Naive thymus-derived CD4-positive, alpha-beta T cell (primary cell): ENCODE measurements around the gene RPL34. TPM values are rescaled to one million over a fixed set of nuclear protein-coding genes. Genes with fewer than 3 reads are reported as not detected.

ENCODE experiments used
- ATAC-seq: fragments of 150-1000 bp; cut with Tn5 transposase; 2 replicates; pipeline ENCODE4 v1.10.0; 2021; ENCODE audit warnings: mild to moderate bottlenecking, moderate library complexity
- CTCF ChIA-PET: fragments of 350-600 bp; sonication (Branson Sonifier 250); formaldehyde crosslinking; loops from one replicate; lab custom pipeline; 2021; ENCODE audit warnings: antibody characterized with exemption; lab: Charles Lee
- POLR2A ChIA-PET: fragments of 350-600 bp; sonication (Branson Sonifier 250); formaldehyde crosslinking; loops from one replicate; lab custom pipeline; 2021; ENCODE audit warnings: antibody characterized with exemption, inconsistent platforms; lab: Charles Lee
- DNase-seq, 9 donors: peaks; one replicate each; pipeline versions ENCODE4 v3.0.0 to v3.0.0-alpha.2; 2020 to 2022; ENCODE audit warnings: mixed read lengths in 1 of 9
- H3K27ac ChIP-seq: one replicate; pipeline ENCODE4 v1.7.0; 2013; ENCODE audit warnings: mild to moderate bottlenecking, low read depth, low read length, moderate library complexity
- H3K27me3 ChIP-seq, 2 donors: one replicate each; pipeline ENCODE4 v1.7.0; 2013; ENCODE audit warnings: low read length in 2 of 2, mild to moderate bottlenecking in 2 of 2, moderate library complexity in 2 of 2; ENCODE audit not compliant: control insufficient read depth in 2 of 2, insufficient read depth in 2 of 2
- H3K36me3 ChIP-seq, 3 experiments: 1 replicate in 2 of 3; 2 replicates in 1 of 3; pipeline ENCODE4 v1.7.0; 2013; ENCODE audit warnings: low read length in 3 of 3, mild to moderate bottlenecking in 3 of 3, moderate library complexity in 1 of 3; ENCODE audit not compliant: insufficient read depth in 3 of 3, control insufficient read depth in 2 of 3
- H3K4me1 ChIP-seq, 2 donors: one replicate each; pipeline ENCODE4 v1.7.0; 2013; ENCODE audit warnings: low read length in 2 of 2, mild to moderate bottlenecking in 2 of 2, moderate library complexity in 1 of 2; ENCODE audit not compliant: control insufficient read depth in 2 of 2, insufficient read depth in 2 of 2
- H3K4me3 ChIP-seq: 2 replicates; pipeline ENCODE4 v1.7.0; 2013; ENCODE audit warnings: mild to moderate bottlenecking, low read length
- H3K9me3 ChIP-seq, 3 experiments: 1 replicate in 2 of 3; 2 replicates in 1 of 3; pipeline ENCODE4 v1.7.0; 2013; ENCODE audit warnings: low read length in 3 of 3; ENCODE audit not compliant: control insufficient read depth in 2 of 3
- H3K27ac Mint-ChIP-seq, 9 donors: one replicate each; pipeline ENCODE4 v1.8.0; 2020 to 2022; ENCODE audit warnings: mixed read lengths in 9 of 9, mild to moderate bottlenecking in 8 of 9, moderate library complexity in 5 of 9, inconsistent platforms in 2 of 9
- H3K27me3 Mint-ChIP-seq, 5 donors: one replicate each; pipeline ENCODE4 v1.8.0; 2021 to 2022; ENCODE audit warnings: mixed read lengths in 5 of 5, mild to moderate bottlenecking in 1 of 5
- H3K36me3 Mint-ChIP-seq, 5 donors: one replicate each; pipeline ENCODE4 v1.8.0; 2020 to 2022; ENCODE audit warnings: mixed read lengths in 5 of 5, mild to moderate bottlenecking in 3 of 5, inconsistent platforms in 1 of 5
- H3K4me1 Mint-ChIP-seq, 7 donors: one replicate each; pipeline ENCODE4 v1.8.0; 2020 to 2022; ENCODE audit warnings: mixed read lengths in 7 of 7, mild to moderate bottlenecking in 3 of 7, inconsistent platforms in 1 of 7
- H3K4me3 Mint-ChIP-seq, 10 donors: one replicate each; pipeline ENCODE4 v1.8.0; 2020 to 2022; ENCODE audit warnings: mild to moderate bottlenecking in 10 of 10, mixed read lengths in 10 of 10, moderate library complexity in 6 of 10, inconsistent platforms in 2 of 10
- H3K9me3 Mint-ChIP-seq, 11 donors: one replicate each; pipeline ENCODE4 v1.8.0; 2020 to 2022; ENCODE audit warnings: mixed read lengths in 11 of 11, mild to moderate bottlenecking in 4 of 11, inconsistent platforms in 1 of 11, moderate library complexity in 1 of 11
- intact Hi-C, 2 donors: fragments of 100-400 bp; cut with micrococcal nuclease; formaldehyde crosslinking; loops; one replicate each; pipeline ENCODE4 v1.15.1; 2023
- polyA plus RNA-seq, 2 donors: library from polyadenylated mRNA; unstranded; fragments of 300-500 nt; fragmentation: Illumina TruSeq; gene quantifications; one replicate each; pipeline ENCODE4 v1.2.3, GENCODE V29; 2021
- total RNA-seq, 6 experiments: library from RNA in 5 of 6; stranded (reverse) in 5 of 6; gene quantifications; 1 replicate in 5 of 6; 2 replicates in 1 of 6; pipeline ENCODE4 v1.2.3 and lab custom pipeline; 2021 to 2026

Gene RPL34
- total and polyA plus RNA-seq, 7 experiments from 2014 or later = 1,411 to 6,068 (median 3,263) TPM

DNA sequence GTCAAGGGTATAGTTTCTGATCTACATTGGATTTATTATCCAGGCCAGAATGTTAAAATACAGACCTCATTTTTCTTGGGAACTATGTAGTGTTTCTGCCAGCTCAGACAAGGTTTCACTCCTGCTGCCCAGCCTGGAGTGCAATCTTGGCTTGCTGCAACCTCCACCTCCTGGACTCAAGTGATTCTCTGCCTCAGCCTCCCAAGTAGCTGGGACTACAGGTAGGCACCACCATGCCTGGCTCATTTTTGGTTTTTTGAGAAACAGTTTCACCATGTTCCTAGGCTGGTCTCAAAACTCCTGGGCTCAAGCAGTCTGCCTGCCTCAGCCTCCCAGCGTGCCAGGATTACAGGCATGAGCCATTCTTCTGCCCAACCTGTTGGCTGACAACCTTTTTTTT is 5.7 kb downstream of the RPL34 start:
- Mint-ChIP-seq H3K4me3 (no peak overlapping the region), H3K27me3 (no peaks in the 10 kb centered on the region), H3K9me3 (peaks cover 0 to 2% (median 0%) of the 10 kb centered on the region in 11 donors), H3K4me1 (peaks cover 17 to 45% (median 39%) of the 10 kb centered on the region in 7 donors), H3K27ac (peak overlapping the region in 2 of 9 donors; percentile 5 to 14), H3K36me3 (peaks cover 32 to 52% (median 34%) of the 10 kb centered on the region in 5 donors)
- no peaks in the 10 kb centered on the region for H3K9me3 ChIP-seq
- no peak overlapping the region for H3K4me3 ChIP-seq
- no peaks in the 10 kb centered on the region for H3K27me3 ChIP-seq
- no peak overlapping the region for H3K27ac ChIP-seq
- CTCF ChIA-PET = no interaction called here
- peaks cover 23 to 81% (median 27%) of the 10 kb centered on the region in 3 experiments for H3K36me3 ChIP-seq
- peaks cover 14 to 16% of the 10 kb centered on the region in 2 donors for H3K4me1 ChIP-seq
- no peak for ATAC-seq
- no peak for DNase-seq
- intact Hi-C loops = no loop called here
- POLR2A ChIA-PET = interaction anchor here (0.6 to 1.8 kb wide), 2 partner anchors 24 to 665 kb away, joined by 4 to 5 read pairs; partner anchors contain the start of gene OSTC

GRCh38 chr4:108628411-108628810 is 8.0 kb downstream of the RPL34 start:
- H3K9me3 Mint-ChIP-seq = peaks cover 0 to 2% (median 0%) of the 10 kb centered on the region in 11 donors
- no peak overlapping the region for H3K4me3 ChIP-seq
- H3K36me3 Mint-ChIP-seq = peaks cover 25 to 53% (median 37%) of the 10 kb centered on the region in 5 donors
- peaks cover 6 to 24% (median 18%) of the 10 kb centered on the region in 7 donors for H3K4me1 Mint-ChIP-seq
- ATAC-seq (no peak), DNase-seq (no peak)
- H3K9me3 ChIP-seq = no peaks in the 10 kb centered on the region
- H3K27me3 Mint-ChIP-seq = no peaks in the 10 kb centered on the region
- H3K4me3 Mint-ChIP-seq = no peak overlapping the region
- CTCF ChIA-PET = interaction anchor here (0.6 to 0.7 kb wide), 4 partner anchors 285 to 722 kb away, joined by 3 to 4 read pairs (median 3); no protein-coding TSS in a partner anchor
- H3K36me3 ChIP-seq = peaks cover 14 to 86% (median 30%) of the 10 kb centered on the region in 3 experiments
- intact Hi-C loops = no loop called here
- no peak overlapping the region for H3K27ac ChIP-seq
- no peaks in the 10 kb centered on the region for H3K27me3 ChIP-seq
- no peaks in the 10 kb centered on the region for H3K4me1 ChIP-seq
- POLR2A ChIA-PET = interaction anchor here (0.8 to 1.5 kb wide), 3 partner anchors 15 to 56 kb away, joined by 3 to 4 read pairs (median 3); no protein-coding TSS in a partner anchor
- no peak overlapping the region for H3K27ac Mint-ChIP-seq

- Mint-ChIP-seq H3K4me3 (no peak overlapping the region), H3K9me3 (peaks cover 0 to 2% (median 0%) of the 10 kb centered on the region in 11 donors), H3K27ac (peak overlapping the region in 1 of 9 donors; percentile 79), H3K4me1 (peaks cover 0 to 9% (median 0%) of the 10 kb centered on the region in 7 donors), H3K36me3 (peaks cover 8 to 34% (median 18%) of the 10 kb centered on the region in 5 donors), H3K27me3 (no peaks in the 10 kb centered on the region)
- no peak for ATAC-seq
- no peak overlapping the region for H3K4me3 ChIP-seq
- no peak overlapping the region for H3K27ac ChIP-seq
- CTCF ChIA-PET = no interaction called here
- POLR2A ChIA-PET = interaction anchor here (1.0 kb wide), 1 partner anchor 15 kb away, joined by 4 read pairs; the partner anchor contains the start of gene OSTC
- no peaks in the 10 kb centered on the region for H3K9me3 ChIP-seq
- H3K27me3 ChIP-seq = no peaks in the 10 kb centered on the region
- H3K36me3 ChIP-seq = peaks cover 5 to 55% (median 10%) of the 10 kb centered on the region in 3 experiments
- intact Hi-C loops = no loop called here
- no peak for DNase-seq
- H3K4me1 ChIP-seq = no peaks in the 10 kb centered on the region
These were observed 14.8 kb downstream of the RPL34 start for GRCh38 chr4:108635070-108635655.

GRCh38 chr4:108636246-108636645 is 15.9 kb downstream of the RPL34 start:
- Histone ChIP-seq H3K4me1 (no peaks in the 10 kb centered on the region), H3K27me3 (no peaks in the 10 kb centered on the region), H3K9me3 (no peaks in the 10 kb centered on the region), H3K36me3 (peaks cover 4 to 44% (median 10%) of the 10 kb centered on the region in 3 experiments), H3K4me3 (no peak overlapping the region), H3K27ac (no peak overlapping the region)
- intact Hi-C loops = no loop called here
- Mint-ChIP-seq H3K9me3 (no peaks in the 10 kb centered on the region), H3K4me3 (no peak overlapping the region), H3K27ac (peak overlapping the region in 3 of 9 donors; percentile 3 to 23 (median 12)), H3K27me3 (no peaks in the 10 kb centered on the region), H3K36me3 (peaks cover 10 to 31% (median 16%) of the 10 kb centered on the region in 5 donors), H3K4me1 (peaks cover 0 to 9% (median 0%) of the 10 kb centered on the region in 7 donors)
- no peak for ATAC-seq
- no peak for DNase-seq
- CTCF ChIA-PET = interaction anchor here (0.6 to 0.7 kb wide), 2 partner anchors 59 to 679 kb away, joined by 3 to 4 read pairs; no protein-coding TSS in a partner anchor
- POLR2A ChIA-PET = interaction anchor here (0.6 to 1.2 kb wide), 2 partner anchors 14 to 16 kb away, joined by 3 to 8 read pairs; partner anchors contain the start of gene RPL34

- H3K9me3 Mint-ChIP-seq = no peaks in the 10 kb centered on the region
- POLR2A ChIA-PET = interaction anchor here (0.6 kb wide), 1 partner anchor 729 kb away, joined by 3 read pairs; no protein-coding TSS in a partner anchor
- H3K9me3 ChIP-seq = no peaks in the 10 kb centered on the region
These were observed 17.5 kb downstream of the RPL34 start for GRCh38 chr4:108637856-108638255.

GRCh38 chr4:108644237-108644636 is 23.9 kb downstream of the RPL34 start:
- Mint-ChIP-seq H3K27ac (no peak overlapping the region), H3K4me3 (no peak overlapping the region), H3K27me3 (no peaks in the 10 kb centered on the region), H3K36me3 (peaks cover 0 to 13% (median 6%) of the 10 kb centered on the region in 5 donors), H3K4me1 (peaks cover 5 to 20% (median 16%) of the 10 kb centered on the region in 7 donors), H3K9me3 (no peaks in the 10 kb centered on the region)
- no peaks in the 10 kb centered on the region for H3K36me3 ChIP-seq
- no peak for DNase-seq
- POLR2A ChIA-PET = interaction anchor here (0.6 kb wide), 2 partner anchors 16 to 27 kb away, joined by 3 read pairs; no protein-coding TSS in a partner anchor
- H3K4me3 ChIP-seq = no peak overlapping the region
- no peak overlapping the region for H3K27ac ChIP-seq
- intact Hi-C loops = no loop called here
- ATAC-seq = no peak
- no peaks in the 10 kb centered on the region for H3K9me3 ChIP-seq
- CTCF ChIA-PET = interaction anchor here (0.9 kb wide), 1 partner anchor 19 kb away, joined by 3 read pairs; no protein-coding TSS in a partner anchor
- H3K4me1 ChIP-seq = no peaks in the 10 kb centered on the region
- no peaks in the 10 kb centered on the region for H3K27me3 ChIP-seq

More at GRCh38 chr4:108637856-108638255, 17.5 kb downstream of the RPL34 start:
- CTCF ChIA-PET = interaction anchor here (0.6 to 0.9 kb wide), 2 partner anchors 209 to 619 kb away, joined by 3 read pairs; no protein-coding TSS in a partner anchor
- Histone ChIP-seq H3K27ac (no peak overlapping the region), H3K36me3 (peaks cover 0 to 31% (median 4%) of the 10 kb centered on the region in 3 experiments), H3K4me3 (no peak overlapping the region), H3K27me3 (no peaks in the 10 kb centered on the region), H3K4me1 (no peaks in the 10 kb centered on the region)
- Mint-ChIP-seq H3K4me1 (peaks cover 0 to 9% (median 6%) of the 10 kb centered on the region in 7 donors), H3K36me3 (peaks cover 4 to 27% (median 11%) of the 10 kb centered on the region in 5 donors), H3K27me3 (no peaks in the 10 kb centered on the region), H3K4me3 (no peak overlapping the region), H3K27ac (no peak overlapping the region)
- ATAC-seq (no peak), DNase-seq (no peak)
- intact Hi-C loops = loop anchor here in 1 of 2 donors (1.0 kb wide), 1 partner anchor 620 kb away; no protein-coding TSS in a partner anchor
